D341Med (cell line): Measurements from ENCODE around the gene ABCA5.
"Not testable (repeated sequence)": the region's sequence is repeated elsewhere in the genome, so short reads cannot be mapped to it uniquely, and the experiment has no call there.

Source experiments
- DNase-seq: peaks from one replicate; pipeline ENCODE4 v3.0.0; 2012; ENCODE audit warnings: low spot score

ABCA5 gene

DNA sequence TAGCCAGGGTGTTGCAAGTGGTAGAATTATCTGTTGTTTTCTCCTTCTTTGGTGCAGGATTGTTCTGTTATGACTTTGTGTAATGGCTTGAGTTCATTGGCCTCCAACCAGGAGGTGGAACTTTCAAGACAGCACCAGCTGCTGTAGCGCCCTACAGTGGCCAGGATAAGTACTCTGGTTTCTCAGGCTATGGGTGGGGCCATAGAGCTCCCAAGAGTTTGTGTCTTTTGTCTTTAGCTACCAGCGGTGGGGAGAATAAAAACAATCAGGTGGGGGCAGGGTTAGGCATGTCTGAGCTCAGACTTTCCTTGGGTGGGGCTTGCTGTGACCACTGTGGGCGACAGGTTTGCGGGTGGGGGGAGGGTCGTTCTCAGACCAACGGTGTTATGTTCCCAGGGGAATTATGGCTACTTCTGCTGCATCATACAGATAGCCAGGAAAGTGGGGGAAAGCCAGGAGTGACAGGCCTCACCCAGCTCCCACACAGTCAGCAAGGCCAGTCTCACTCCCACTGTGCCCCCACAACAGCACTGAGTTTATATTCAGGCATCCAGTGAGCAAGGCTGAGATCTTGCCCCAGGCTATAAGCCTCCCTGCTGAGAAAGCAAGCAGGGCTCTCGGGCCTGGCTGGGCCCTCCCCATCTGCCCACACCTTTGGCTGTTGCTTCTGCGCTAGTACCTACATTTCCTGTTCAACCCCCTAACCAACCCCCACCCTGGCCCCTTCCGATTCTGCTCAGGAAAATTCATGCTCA is 113.7 kb downstream of the ABCA5 start:
- DNase-seq: no peak

GRCh38 chr17:69208640-69209039 is 118.3 kb downstream of the ABCA5 start:
- no peak for DNase-seq

- no peak for DNase-seq
Measured at GRCh38 chr17:69207151-69207550, 119.8 kb downstream of the ABCA5 start.

DNA sequence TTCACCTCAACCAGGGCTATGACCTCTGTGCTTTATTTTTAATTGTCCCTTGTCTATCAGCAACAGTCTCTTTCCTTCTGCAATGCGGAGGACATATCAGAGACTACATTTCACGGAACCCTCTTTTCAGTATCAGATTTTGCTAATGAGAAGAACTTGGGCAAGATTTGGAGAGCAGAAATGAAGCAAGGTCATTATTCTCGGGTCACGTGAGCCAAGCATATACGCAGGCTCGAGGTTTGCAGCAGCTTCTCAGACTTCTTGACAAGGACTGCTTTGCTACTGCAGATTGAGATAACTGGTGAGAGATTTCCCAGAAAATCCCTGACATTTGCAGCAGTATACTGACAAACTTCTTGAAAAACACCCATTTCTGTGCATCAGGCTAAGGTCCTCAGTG is 128.7 kb downstream of the ABCA5 start:
- DNase-seq: no peak

- DNase-seq: not testable (repeated sequence)
Measured at GRCh38 chr17:69196105-69196653, 130.8 kb downstream of the ABCA5 start.
